ENCODE results near the gene C11orf68. TPM values are rescaled to one million over a fixed set of nuclear protein-coding genes. Genes with fewer than 3 reads are reported as not detected.
A peak's percentile ranks its signal among the peaks of the same experiment; 100 is the strongest.

The C11orf68 gene
- total RNA-seq, 2 experiments from 2014 or later, result 10.7 to 28.1 TPM

DNA sequence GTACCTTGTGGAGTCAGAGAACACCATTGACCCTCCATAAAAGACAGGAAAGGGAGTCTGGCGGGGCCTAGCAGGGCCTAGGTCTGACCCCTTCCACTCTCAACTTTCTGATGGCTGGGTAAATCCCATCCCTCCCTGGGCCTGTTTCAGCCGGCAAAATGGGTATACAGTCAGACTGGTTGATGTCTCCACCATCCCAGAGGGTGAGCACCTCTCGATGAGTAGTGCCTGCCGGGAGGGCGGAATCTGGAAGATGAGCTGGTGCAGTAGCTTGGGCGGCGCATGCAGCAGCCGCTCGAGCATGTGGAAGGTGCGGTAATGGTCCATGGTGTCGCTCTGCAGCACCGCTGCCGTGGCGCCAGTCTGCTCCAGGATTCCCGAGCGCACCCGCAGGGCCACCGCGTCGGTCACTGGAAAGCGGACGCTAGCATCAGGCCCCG lies 31.1 kb downstream of the C11orf68 start:
- H4K20me1 ChIP-seq (ENCODE audit: insufficient read depth, low read length), result peaks cover 3% of the 10 kb centered on the region; the same call in 1 of the 2 replicates
- TF ChIP-seq, protein P1, sequence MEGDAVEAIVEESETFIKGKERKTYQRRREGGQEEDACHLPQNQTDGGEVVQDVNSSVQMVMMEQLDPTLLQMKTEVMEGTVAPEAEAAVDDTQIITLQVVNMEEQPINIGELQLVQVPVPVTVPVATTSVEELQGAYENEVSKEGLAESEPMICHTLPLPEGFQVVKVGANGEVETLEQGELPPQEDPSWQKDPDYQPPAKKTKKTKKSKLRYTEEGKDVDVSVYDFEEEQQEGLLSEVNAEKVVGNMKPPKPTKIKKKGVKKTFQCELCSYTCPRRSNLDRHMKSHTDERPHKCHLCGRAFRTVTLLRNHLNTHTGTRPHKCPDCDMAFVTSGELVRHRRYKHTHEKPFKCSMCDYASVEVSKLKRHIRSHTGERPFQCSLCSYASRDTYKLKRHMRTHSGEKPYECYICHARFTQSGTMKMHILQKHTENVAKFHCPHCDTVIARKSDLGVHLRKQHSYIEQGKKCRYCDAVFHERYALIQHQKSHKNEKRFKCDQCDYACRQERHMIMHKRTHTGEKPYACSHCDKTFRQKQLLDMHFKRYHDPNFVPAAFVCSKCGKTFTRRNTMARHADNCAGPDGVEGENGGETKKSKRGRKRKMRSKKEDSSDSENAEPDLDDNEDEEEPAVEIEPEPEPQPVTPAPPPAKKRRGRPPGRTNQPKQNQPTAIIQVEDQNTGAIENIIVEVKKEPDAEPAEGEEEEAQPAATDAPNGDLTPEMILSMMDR (conservative IDR thresholded peaks at IDR 0.05; ENCODE audit: low read length), result no peak
- no peak for TF ChIP-seq EZH2phosphoT487 (IDR thresholded peaks at IDR 0.05; ENCODE audit: borderline replicate concordance, low read depth, low read length)
- H3K36me3 ChIP-seq (ENCODE audit: insufficient read depth, low read length), result peaks cover 48% of the 10 kb centered on the region
- peaks cover 58% of the 10 kb centered on the region for H3K4me1 ChIP-seq (ENCODE audit: insufficient read depth, low read length, poor library complexity, severe bottlenecking)
- TSS peak; percentile 70 for BruUV-seq (replicated peaks)
- DNase-seq (ENCODE audit: low spot score), result no peak
- intact Hi-C loops (cut with micrococcal nuclease; ENCODE audit: unreplicated experiment), result loop anchor here (1.0 to 5.0 kb wide), 3 partner anchors 28 to 245 kb away; partner anchors contain the start of gene SART1
- H3K79me2 ChIP-seq (ENCODE audit: insufficient read depth, low read depth, low read length), result peaks cover 37% of the 10 kb centered on the region
- peak overlapping the region; percentile 97 for H3K4me2 ChIP-seq (ENCODE audit: low read length)
- ChIA-PET CTCF (ENCODE audit: unreplicated experiment) (interaction anchor here (0.5 to 2.4 kb wide), 17 partner anchors 7 to 395 kb away, joined by 3 to 24 read pairs (median 5); partner anchors contain the start of genes CFL1 and MUS81), POLR2A (interaction anchor here (0.5 to 5.6 kb wide), 10 partner anchors 10 to 1032 kb away, joined by 3 to 59 read pairs (median 4); partner anchors contain the start of genes CFL1 and MUS81)
- no peaks in the 10 kb centered on the region for H3K9me2 ChIP-seq (ENCODE audit: insufficient read depth, low read length)
- peak overlapping the region; percentile 80 for H3K27ac ChIP-seq (ENCODE audit: low read depth, low read length, poor library complexity, severe bottlenecking)
- H2AFZ ChIP-seq (ENCODE audit: low read length), result peak overlapping the region; percentile 40; the same call in 1 of the 2 replicates
- no peaks in the 10 kb centered on the region for H3K9me3 ChIP-seq (ENCODE audit: low read length)
- peak overlapping the region; percentile 93 for H3K4me3 ChIP-seq (ENCODE audit: low read depth, low read length, poor library complexity, severe bottlenecking)

DNA sequence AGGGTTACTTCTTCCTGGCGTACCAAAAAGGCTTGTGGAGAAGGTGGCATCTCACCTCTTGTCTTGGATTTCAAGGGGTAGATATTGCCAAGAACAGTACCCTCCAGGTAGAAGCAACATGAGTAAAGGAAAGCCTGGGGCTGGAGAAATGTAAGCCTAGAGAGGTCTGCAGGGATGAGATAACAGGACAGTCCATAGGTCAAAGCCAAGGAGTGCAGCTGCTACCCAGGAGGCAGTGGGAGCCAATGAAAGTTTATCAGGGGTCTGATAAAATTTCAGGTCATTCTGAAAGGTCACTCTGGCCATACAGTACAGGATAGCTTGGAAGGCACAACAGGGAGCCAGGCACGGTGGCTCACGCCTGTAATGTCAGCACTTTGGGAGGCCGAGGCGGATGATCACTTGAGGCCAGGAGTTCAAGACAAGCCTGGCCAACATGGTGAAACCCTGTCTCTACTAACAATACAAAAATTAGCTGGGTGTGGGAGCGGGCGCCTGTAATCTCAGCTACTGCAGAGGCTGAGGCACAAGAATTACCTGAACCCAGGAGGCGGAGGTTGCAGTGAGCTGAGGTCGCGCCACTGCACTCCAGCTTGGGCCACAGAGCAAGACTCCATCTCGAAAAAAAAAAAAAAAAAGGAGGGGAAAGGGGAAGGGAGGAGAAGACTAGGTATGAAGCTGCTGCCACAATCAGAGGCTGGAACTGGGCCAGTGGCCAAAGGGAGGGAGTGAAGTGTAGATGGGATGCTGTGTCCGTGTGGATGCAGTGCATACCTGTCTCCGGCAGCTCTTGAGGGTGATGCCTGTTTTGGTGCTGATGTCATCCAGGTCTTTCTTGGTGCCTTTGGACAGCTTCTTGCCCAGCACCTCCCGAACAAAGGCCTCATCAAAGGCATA lies 31.8 kb downstream of the C11orf68 start:
- Histone ChIP-seq H3K4me2 (ENCODE audit: low read length) (peak overlapping the region; percentile 97), H3K9me2 (ENCODE audit: insufficient read depth, low read length) (no peaks in the 10 kb centered on the region), H3K9me3 (ENCODE audit: low read length) (no peaks in the 10 kb centered on the region), H3K4me1 (ENCODE audit: insufficient read depth, low read length, poor library complexity, severe bottlenecking) (peaks cover 51% of the 10 kb centered on the region), H3K27ac (ENCODE audit: low read depth, low read length, poor library complexity, severe bottlenecking) (peak overlapping the region; percentile 80), H3K79me2 (ENCODE audit: insufficient read depth, low read depth, low read length) (peaks cover 30% of the 10 kb centered on the region), H4K20me1 (ENCODE audit: insufficient read depth, low read length) (no peaks in the 10 kb centered on the region), H2AFZ (ENCODE audit: low read length) (no peak overlapping the region), H3K4me3 (ENCODE audit: low read depth, low read length, poor library complexity, severe bottlenecking) (peak overlapping the region; percentile 93), H3K36me3 (ENCODE audit: insufficient read depth, low read length) (peaks cover 54% of the 10 kb centered on the region)
- POLR2A ChIA-PET, result interaction anchor here (0.6 to 5.6 kb wide), 4 partner anchors 14 to 27 kb away, joined by 3 to 59 read pairs (median 6); partner anchors contain the start of genes CFL1 and MUS81
- CTCF ChIA-PET (ENCODE audit: unreplicated experiment), result interaction anchor here (0.9 to 1.3 kb wide), 3 partner anchors 8 to 29 kb away, joined by 4 to 24 read pairs (median 10); partner anchors contain the start of gene CFL1
- no peak for DNase-seq (ENCODE audit: low spot score)
- BruUV-seq (replicated peaks), result no TSS peak
- intact Hi-C loops (cut with micrococcal nuclease; ENCODE audit: unreplicated experiment), result loop anchor here (5.0 kb wide), 1 partner anchor 245 kb away; no protein-coding TSS in a partner anchor
- TF ChIP-seq EZH2phosphoT487 (IDR thresholded peaks at IDR 0.05; ENCODE audit: borderline replicate concordance, low read depth, low read length), result no peak
- TF ChIP-seq, protein P1 (conservative IDR thresholded peaks at IDR 0.05; ENCODE audit: low read length), result no peak
